ENCODE results near the gene GPI. TPM values are rescaled to one million over a fixed set of nuclear protein-coding genes. Genes with fewer than 3 reads are reported as not detected.
"Not testable (repeated sequence)": the region's sequence is repeated elsewhere in the genome, so short reads cannot be mapped to it uniquely, and the experiment has no call there.

The GPI gene
- total and polyA plus RNA-seq, 4 donors, result 51.0 to 197 (median 130) TPM

GRCh38 chr19:34331596-34331995, 33.4 kb upstream of the GPI start:
- not testable (repeated sequence) for H3K9me3 ChIP-seq (ENCODE audit: control insufficient read depth, low read length); H3K36me3 ChIP-seq (ENCODE audit: control insufficient read depth in 1 of 2, insufficient read depth in 2 of 2, low read length in 1 of 2); H3K27ac ChIP-seq (ENCODE audit: low read depth in 1 of 2, low read length in 2 of 2); ATAC-seq (ENCODE audit: low FRiP score); H3K4me3 ChIP-seq (ENCODE audit: low read length in 2 of 2); H3K27me3 ChIP-seq (ENCODE audit: control insufficient read depth in 1 of 2, insufficient read depth in 2 of 2, low read length in 1 of 2); DNase-seq; H3K4me1 ChIP-seq (ENCODE audit: control insufficient read depth in 1 of 2, insufficient read depth in 2 of 2, low read length in 2 of 2)
- intact Hi-C loops (cut with DNase I), result loop anchor here (10.0 kb wide), 2 partner anchors 57 to 107 kb away; no protein-coding TSS in a partner anchor
- 96 to 97% methylated on average over 10 of the region's 10 CpGs for WGBS, 2 donors

GRCh38 chr19:34332027-34332760, 32.8 kb upstream of the GPI start:
- H3K4me3 ChIP-seq (ENCODE audit: low read length in 2 of 2), result no peak overlapping the region
- ATAC-seq (ENCODE audit: low FRiP score) (peak; percentile 48), DNase-seq (no peak)
- no peaks in the 10 kb centered on the region for H3K9me3 ChIP-seq (ENCODE audit: control insufficient read depth, low read length)
- H3K27me3 ChIP-seq (ENCODE audit: control insufficient read depth in 1 of 2, insufficient read depth in 2 of 2, low read length in 1 of 2), result no peaks in the 10 kb centered on the region
- intact Hi-C loops (cut with DNase I), result loop anchor here (10.0 kb wide), 2 partner anchors 57 to 107 kb away; no protein-coding TSS in a partner anchor
- peaks cover 0 to 4% of the 10 kb centered on the region in 2 donors for H3K36me3 ChIP-seq (ENCODE audit: control insufficient read depth in 1 of 2, insufficient read depth in 2 of 2, low read length in 1 of 2)
- peak overlapping the region in 1 of 2 donors; percentile 17 for H3K27ac ChIP-seq (ENCODE audit: low read depth in 1 of 2, low read length in 2 of 2)
- 51 to 63% methylated on average over 5 of the region's 5 CpGs for WGBS, 2 donors
- no peaks in the 10 kb centered on the region for H3K4me1 ChIP-seq (ENCODE audit: control insufficient read depth in 1 of 2, insufficient read depth in 2 of 2, low read length in 2 of 2)

- ATAC-seq (ENCODE audit: low FRiP score) (no peak), DNase-seq (no peak)
- intact Hi-C loops (cut with DNase I), result loop anchor here (5.0 to 10.0 kb wide), 3 partner anchors 61 to 111 kb away; no protein-coding TSS in a partner anchor
- H3K9me3 ChIP-seq (ENCODE audit: control insufficient read depth, low read length), result no peaks in the 10 kb centered on the region
- H3K27me3 ChIP-seq (ENCODE audit: control insufficient read depth in 1 of 2, insufficient read depth in 2 of 2, low read length in 1 of 2), result no peaks in the 10 kb centered on the region
- 95 to 96% methylated on average over 3 of the region's 3 CpGs for WGBS, 2 donors
- H3K36me3 ChIP-seq (ENCODE audit: control insufficient read depth in 1 of 2, insufficient read depth in 2 of 2, low read length in 1 of 2), result peaks cover 0 to 8% of the 10 kb centered on the region in 2 donors
- no peaks in the 10 kb centered on the region for H3K4me1 ChIP-seq (ENCODE audit: control insufficient read depth in 1 of 2, insufficient read depth in 2 of 2, low read length in 2 of 2)
- H3K4me3 ChIP-seq (ENCODE audit: low read length in 2 of 2), result no peak overlapping the region
- H3K27ac ChIP-seq (ENCODE audit: low read depth in 1 of 2, low read length in 2 of 2), result no peak overlapping the region
These were observed 29.1 kb upstream of the GPI start for GRCh38 chr19:34335914-34336313.

- Histone ChIP-seq H3K27ac (ENCODE audit: low read depth in 1 of 2, low read length in 2 of 2) (no peak overlapping the region), H3K27me3 (ENCODE audit: control insufficient read depth in 1 of 2, insufficient read depth in 2 of 2, low read length in 1 of 2) (no peaks in the 10 kb centered on the region), H3K4me3 (ENCODE audit: low read length in 2 of 2) (no peak overlapping the region), H3K36me3 (ENCODE audit: control insufficient read depth in 1 of 2, insufficient read depth in 2 of 2, low read length in 1 of 2) (peaks cover 0 to 13% of the 10 kb centered on the region in 2 donors), H3K4me1 (ENCODE audit: control insufficient read depth in 1 of 2, insufficient read depth in 2 of 2, low read length in 2 of 2) (no peaks in the 10 kb centered on the region), H3K9me3 (ENCODE audit: control insufficient read depth, low read length) (no peaks in the 10 kb centered on the region)
- DNase-seq (no peak), ATAC-seq (ENCODE audit: low FRiP score) (no peak)
- intact Hi-C loops (cut with DNase I), result loop anchor here (5.0 to 10.0 kb wide), 3 partner anchors 62 to 112 kb away; no protein-coding TSS in a partner anchor
- 3% methylated on average over 1 of the region's 1 CpG for WGBS, 2 donors
These were observed 28.2 kb upstream of the GPI start for GRCh38 chr19:34336781-34337271.

- no peaks in the 10 kb centered on the region for H3K27me3 ChIP-seq (ENCODE audit: control insufficient read depth in 1 of 2, insufficient read depth in 2 of 2, low read length in 1 of 2)
- ATAC-seq (ENCODE audit: low FRiP score) (no peak), DNase-seq (no peak)
- H3K36me3 ChIP-seq (ENCODE audit: control insufficient read depth in 1 of 2, insufficient read depth in 2 of 2, low read length in 1 of 2), result peaks cover 0 to 21% of the 10 kb centered on the region in 2 donors
- peak overlapping the region in 1 of 2 donors; percentile 40 for H3K27ac ChIP-seq (ENCODE audit: low read depth in 1 of 2, low read length in 2 of 2)
- no peaks in the 10 kb centered on the region for H3K9me3 ChIP-seq (ENCODE audit: control insufficient read depth, low read length)
- no peak overlapping the region for H3K4me3 ChIP-seq (ENCODE audit: low read length in 2 of 2)
- H3K4me1 ChIP-seq (ENCODE audit: control insufficient read depth in 1 of 2, insufficient read depth in 2 of 2, low read length in 2 of 2), result no peaks in the 10 kb centered on the region
- intact Hi-C loops (cut with DNase I), result loop anchor here (5.0 to 10.0 kb wide), 3 partner anchors 63 to 113 kb away; no protein-coding TSS in a partner anchor
- 8 to 15% methylated on average over 2 of the region's 2 CpGs for WGBS, 2 donors
These were observed 27.3 kb upstream of the GPI start for GRCh38 chr19:34337739-34338138.

- Histone ChIP-seq H3K4me1 (ENCODE audit: control insufficient read depth in 1 of 2, insufficient read depth in 2 of 2, low read length in 2 of 2) (no peaks in the 10 kb centered on the region), H3K36me3 (ENCODE audit: control insufficient read depth in 1 of 2, insufficient read depth in 2 of 2, low read length in 1 of 2) (peaks cover 0 to 17% of the 10 kb centered on the region in 2 donors), H3K27me3 (ENCODE audit: control insufficient read depth in 1 of 2, insufficient read depth in 2 of 2, low read length in 1 of 2) (no peaks in the 10 kb centered on the region), H3K27ac (ENCODE audit: low read depth in 1 of 2, low read length in 2 of 2) (peak overlapping the region in 1 of 2 donors; percentile 14), H3K4me3 (ENCODE audit: low read length in 2 of 2) (no peak overlapping the region), H3K9me3 (ENCODE audit: control insufficient read depth, low read length) (no peaks in the 10 kb centered on the region)
- 86 to 92% methylated on average over 12 of the region's 12 CpGs for WGBS, 2 donors
- DNase-seq, result no peak
- intact Hi-C loops (cut with DNase I), result loop anchor here in 1 of 2 donors (10.0 kb wide), 1 partner anchor 147 kb away; no protein-coding TSS in a partner anchor
- ATAC-seq (ENCODE audit: low FRiP score), result peak; percentile 8
These were observed 22.9 kb upstream of the GPI start for GRCh38 chr19:34341935-34342680.

GRCh38 chr19:34343751-34344150, 21.2 kb upstream of the GPI start:
- intact Hi-C loops (cut with DNase I), result loop anchor here in 1 of 2 donors (10.0 kb wide), 1 partner anchor 149 kb away; no protein-coding TSS in a partner anchor
- no peaks in the 10 kb centered on the region for H3K27me3 ChIP-seq (ENCODE audit: control insufficient read depth in 1 of 2, insufficient read depth in 2 of 2, low read length in 1 of 2)
- ATAC-seq (ENCODE audit: low FRiP score) (no peak), DNase-seq (no peak)
- no peaks in the 10 kb centered on the region for H3K9me3 ChIP-seq (ENCODE audit: control insufficient read depth, low read length)
- H3K4me1 ChIP-seq (ENCODE audit: control insufficient read depth in 1 of 2, insufficient read depth in 2 of 2, low read length in 2 of 2), result no peaks in the 10 kb centered on the region
- no peak overlapping the region for H3K4me3 ChIP-seq (ENCODE audit: low read length in 2 of 2)
- WGBS, 2 donors, result 96% methylated on average over 2 of the region's 2 CpGs
- H3K27ac ChIP-seq (ENCODE audit: low read depth in 1 of 2, low read length in 2 of 2), result no peak overlapping the region
- H3K36me3 ChIP-seq (ENCODE audit: control insufficient read depth in 1 of 2, insufficient read depth in 2 of 2, low read length in 1 of 2), result peaks cover 0 to 17% of the 10 kb centered on the region in 2 donors

GRCh38 chr19:34345947-34346351, 19.0 kb upstream of the GPI start:
- Histone ChIP-seq H3K4me1 (ENCODE audit: control insufficient read depth in 1 of 2, insufficient read depth in 2 of 2, low read length in 2 of 2) (no peaks in the 10 kb centered on the region), H3K27ac (ENCODE audit: low read depth in 1 of 2, low read length in 2 of 2) (no peak overlapping the region), H3K36me3 (ENCODE audit: control insufficient read depth in 1 of 2, insufficient read depth in 2 of 2, low read length in 1 of 2) (peaks cover 0 to 16% of the 10 kb centered on the region in 2 donors), H3K9me3 (ENCODE audit: control insufficient read depth, low read length) (no peaks in the 10 kb centered on the region), H3K27me3 (ENCODE audit: control insufficient read depth in 1 of 2, insufficient read depth in 2 of 2, low read length in 1 of 2) (no peaks in the 10 kb centered on the region), H3K4me3 (ENCODE audit: low read length in 2 of 2) (no peak overlapping the region)
- intact Hi-C loops (cut with DNase I), result loop anchor here in 1 of 2 donors (10.0 kb wide), 1 partner anchor 151 kb away; no protein-coding TSS in a partner anchor
- DNase-seq, result peak; percentile 76 to 86
- WGBS, 2 donors, result 22 to 26% methylated on average over 7 of the region's 7 CpGs
- peak; percentile 70 for ATAC-seq (ENCODE audit: low FRiP score)
